ENCODE measurements around the gene PANK3. TPM values are rescaled to one million over a fixed set of nuclear protein-coding genes. Genes with fewer than 3 reads are reported as not detected.

The PANK3 gene
- total and polyA plus RNA-seq, 10 of the 15 experiments (the other 5 are each of a cell fraction or from before 2014, with no cell fraction given) = 4.7 to 43.7 (median 23.9) TPM

DNA sequence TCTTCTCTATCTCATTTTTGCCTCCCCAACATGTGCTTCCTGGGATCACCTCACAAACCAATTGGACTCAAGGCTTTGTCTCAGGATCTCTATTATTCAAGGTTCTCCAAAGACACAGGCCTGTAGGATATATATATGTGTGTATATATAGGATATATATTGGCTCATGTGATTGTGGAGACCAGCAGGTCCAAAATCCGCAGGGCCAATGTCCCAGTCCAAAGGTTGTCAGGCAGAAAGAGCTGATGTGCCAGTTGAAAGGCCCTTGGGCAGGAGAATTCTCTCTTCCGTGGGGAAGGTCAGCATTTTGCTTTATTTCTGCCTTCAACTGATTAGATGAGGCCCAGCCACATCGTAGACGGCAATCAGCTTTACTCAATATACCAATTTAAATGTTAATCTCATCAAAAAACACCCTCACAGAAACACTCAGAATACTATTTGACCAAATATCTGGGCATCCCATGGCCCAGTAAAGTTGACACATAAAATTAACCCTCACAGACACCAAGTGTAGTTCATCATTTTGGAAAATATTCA is 51.3 kb downstream of the PANK3 start:
- RAD21 ChIA-PET (ENCODE audit: unreplicated experiment) = no interaction called here
- intact Hi-C loops (cut with micrococcal nuclease; ENCODE audit: unreplicated experiment) = no loop called here
- Histone ChIP-seq H3K27ac (ENCODE audit: control insufficient read depth, insufficient read depth) (no peak overlapping the region), H3K9me3 (replicated peaks; ENCODE audit: control insufficient read depth, insufficient read depth, low read length) (peaks cover 2% of the 10 kb centered on the region; the same call in 1 of the 3 replicates), H3K36me3 (ENCODE audit: control insufficient read depth in 2 of 2, insufficient read depth in 2 of 2, low read length in 1 of 2) (no peaks in the 10 kb centered on the region), H3K4me1 (ENCODE audit: control insufficient read depth, insufficient read depth, low read length) (no peaks in the 10 kb centered on the region), H4K20me1 (ENCODE audit: control insufficient read depth, insufficient read depth) (no peaks in the 10 kb centered on the region), H3K4me2 (ENCODE audit: control insufficient read depth, insufficient read depth) (no peak overlapping the region), H3K79me2 (ENCODE audit: control insufficient read depth, insufficient read depth, low read length) (no peaks in the 10 kb centered on the region), H3K4me3 (no peak overlapping the region), H3K27me3 (replicated peaks in 1 of 2; ENCODE audit: control insufficient read depth in 2 of 2, insufficient read depth in 2 of 2, low read length in 1 of 2) (peaks cover 0 to 3% of the 10 kb centered on the region in 2 experiments; a peak in 1 of 4 replicates), H3K9ac (ENCODE audit: control insufficient read depth, insufficient read depth, low read length) (no peak overlapping the region), H2AFZ (ENCODE audit: control insufficient read depth, low read depth, low read length) (no peak overlapping the region)
- in situ Hi-C loops (cut with MboI) = no loop called here
- CTCF ChIA-PET = no interaction called here
- TF ChIP-seq SUPT20H (IDR thresholded peaks at IDR 0.05; ENCODE audit: borderline replicate concordance, control insufficient read depth, low read depth, low read length) (no peak), BCL11A (IDR thresholded peaks at IDR 0.05; ENCODE audit: low read depth, low read length) (no peak), SREBF2 (IDR thresholded peaks at IDR 0.05; ENCODE audit: low read length) (no peak), EGR1 (IDR thresholded peaks at IDR 0.05; ENCODE audit: borderline replicate concordance in 1 of 2, low read depth in 2 of 2, low read length in 2 of 2) (no peak), HDGF (IDR thresholded peaks at IDR 0.05) (no peak), ASH2L (IDR thresholded peaks at IDR 0.05; ENCODE audit: borderline replicate concordance, low read depth) (no peak), MYC (IDR thresholded peaks at IDR 0.05; ENCODE audit: insufficient read depth, insufficient read length, insufficient replicate concordance, low read length, severe bottlenecking) (no peak)
- TF ChIP-seq, protein P1, sequence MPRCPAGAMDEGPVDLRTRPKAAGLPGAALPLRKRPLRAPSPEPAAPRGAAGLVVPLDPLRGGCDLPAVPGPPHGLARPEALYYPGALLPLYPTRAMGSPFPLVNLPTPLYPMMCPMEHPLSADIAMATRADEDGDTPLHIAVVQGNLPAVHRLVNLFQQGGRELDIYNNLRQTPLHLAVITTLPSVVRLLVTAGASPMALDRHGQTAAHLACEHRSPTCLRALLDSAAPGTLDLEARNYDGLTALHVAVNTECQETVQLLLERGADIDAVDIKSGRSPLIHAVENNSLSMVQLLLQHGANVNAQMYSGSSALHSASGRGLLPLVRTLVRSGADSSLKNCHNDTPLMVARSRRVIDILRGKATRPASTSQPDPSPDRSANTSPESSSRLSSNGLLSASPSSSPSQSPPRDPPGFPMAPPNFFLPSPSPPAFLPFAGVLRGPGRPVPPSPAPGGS (IDR thresholded peaks at IDR 0.05; ENCODE audit: borderline replicate concordance, insufficient read depth, low read depth, low read length, poor library complexity, severe bottlenecking) = no peak
- TF ChIP-seq, protein P2, sequence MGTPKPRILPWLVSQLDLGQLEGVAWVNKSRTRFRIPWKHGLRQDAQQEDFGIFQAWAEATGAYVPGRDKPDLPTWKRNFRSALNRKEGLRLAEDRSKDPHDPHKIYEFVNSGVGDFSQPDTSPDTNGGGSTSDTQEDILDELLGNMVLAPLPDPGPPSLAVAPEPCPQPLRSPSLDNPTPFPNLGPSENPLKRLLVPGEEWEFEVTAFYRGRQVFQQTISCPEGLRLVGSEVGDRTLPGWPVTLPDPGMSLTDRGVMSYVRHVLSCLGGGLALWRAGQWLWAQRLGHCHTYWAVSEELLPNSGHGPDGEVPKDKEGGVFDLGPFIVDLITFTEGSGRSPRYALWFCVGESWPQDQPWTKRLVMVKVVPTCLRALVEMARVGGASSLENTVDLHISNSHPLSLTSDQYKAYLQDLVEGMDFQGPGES (IDR thresholded peaks at IDR 0.05) = no peak
- TF ChIP-seq, protein P3, sequence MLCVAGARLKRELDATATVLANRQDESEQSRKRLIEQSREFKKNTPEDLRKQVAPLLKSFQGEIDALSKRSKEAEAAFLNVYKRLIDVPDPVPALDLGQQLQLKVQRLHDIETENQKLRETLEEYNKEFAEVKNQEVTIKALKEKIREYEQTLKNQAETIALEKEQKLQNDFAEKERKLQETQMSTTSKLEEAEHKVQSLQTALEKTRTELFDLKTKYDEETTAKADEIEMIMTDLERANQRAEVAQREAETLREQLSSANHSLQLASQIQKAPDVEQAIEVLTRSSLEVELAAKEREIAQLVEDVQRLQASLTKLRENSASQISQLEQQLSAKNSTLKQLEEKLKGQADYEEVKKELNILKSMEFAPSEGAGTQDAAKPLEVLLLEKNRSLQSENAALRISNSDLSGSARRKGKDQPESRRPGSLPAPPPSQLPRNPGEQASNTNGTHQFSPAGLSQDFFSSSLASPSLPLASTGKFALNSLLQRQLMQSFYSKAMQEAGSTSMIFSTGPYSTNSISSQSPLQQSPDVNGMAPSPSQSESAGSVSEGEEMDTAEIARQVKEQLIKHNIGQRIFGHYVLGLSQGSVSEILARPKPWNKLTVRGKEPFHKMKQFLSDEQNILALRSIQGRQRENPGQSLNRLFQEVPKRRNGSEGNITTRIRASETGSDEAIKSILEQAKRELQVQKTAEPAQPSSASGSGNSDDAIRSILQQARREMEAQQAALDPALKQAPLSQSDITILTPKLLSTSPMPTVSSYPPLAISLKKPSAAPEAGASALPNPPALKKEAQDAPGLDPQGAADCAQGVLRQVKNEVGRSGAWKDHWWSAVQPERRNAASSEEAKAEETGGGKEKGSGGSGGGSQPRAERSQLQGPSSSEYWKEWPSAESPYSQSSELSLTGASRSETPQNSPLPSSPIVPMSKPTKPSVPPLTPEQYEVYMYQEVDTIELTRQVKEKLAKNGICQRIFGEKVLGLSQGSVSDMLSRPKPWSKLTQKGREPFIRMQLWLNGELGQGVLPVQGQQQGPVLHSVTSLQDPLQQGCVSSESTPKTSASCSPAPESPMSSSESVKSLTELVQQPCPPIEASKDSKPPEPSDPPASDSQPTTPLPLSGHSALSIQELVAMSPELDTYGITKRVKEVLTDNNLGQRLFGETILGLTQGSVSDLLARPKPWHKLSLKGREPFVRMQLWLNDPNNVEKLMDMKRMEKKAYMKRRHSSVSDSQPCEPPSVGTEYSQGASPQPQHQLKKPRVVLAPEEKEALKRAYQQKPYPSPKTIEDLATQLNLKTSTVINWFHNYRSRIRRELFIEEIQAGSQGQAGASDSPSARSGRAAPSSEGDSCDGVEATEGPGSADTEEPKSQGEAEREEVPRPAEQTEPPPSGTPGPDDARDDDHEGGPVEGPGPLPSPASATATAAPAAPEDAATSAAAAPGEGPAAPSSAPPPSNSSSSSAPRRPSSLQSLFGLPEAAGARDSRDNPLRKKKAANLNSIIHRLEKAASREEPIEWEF (IDR thresholded peaks at IDR 0.05; ENCODE audit: insufficient replicate concordance, low read depth, low read length) = no peak
- POLR2A ChIA-PET = no interaction called here
- ATAC-seq = no peak
- SMC1A ChIA-PET (ENCODE audit: uncharacterized antibody, unreplicated experiment) = interaction anchor here (0.6 kb wide), 1 partner anchor 62 kb away, joined by 3 read pairs; no protein-coding TSS in a partner anchor
- no peak for FAIRE-seq
- no TSS peak for BruUV-seq (replicated peaks)
- no peak for DNase-seq (ENCODE audit: low read depth, low spot score)
- 72% methylated on average over 4 of the region's 4 CpGs for WGBS (ENCODE audit: insufficient coverage, insufficient replicate concordance, low lambda C conversion rate, missing lambda C conversion rate)
